HG02798 (cell line): Measurements from ENCODE around the gene KATNAL1.
"Not testable (repeated sequence)": the region's sequence is repeated elsewhere in the genome, so short reads cannot be mapped to it uniquely, and the experiment has no call there.

ENCODE experiments used
- ATAC-seq: cut with Tn5 transposase; IDR thresholded peaks from one replicate; pipeline ENCODE4 v1.9.1; 2021; ENCODE audit warnings: mild to moderate bottlenecking; ENCODE audit not compliant: unreplicated experiment, poor library complexity

KATNAL1 gene

GRCh38 chr13:30300596-30300995 lies 6.8 kb downstream of the KATNAL1 start:
- ATAC-seq, result no peak

DNA sequence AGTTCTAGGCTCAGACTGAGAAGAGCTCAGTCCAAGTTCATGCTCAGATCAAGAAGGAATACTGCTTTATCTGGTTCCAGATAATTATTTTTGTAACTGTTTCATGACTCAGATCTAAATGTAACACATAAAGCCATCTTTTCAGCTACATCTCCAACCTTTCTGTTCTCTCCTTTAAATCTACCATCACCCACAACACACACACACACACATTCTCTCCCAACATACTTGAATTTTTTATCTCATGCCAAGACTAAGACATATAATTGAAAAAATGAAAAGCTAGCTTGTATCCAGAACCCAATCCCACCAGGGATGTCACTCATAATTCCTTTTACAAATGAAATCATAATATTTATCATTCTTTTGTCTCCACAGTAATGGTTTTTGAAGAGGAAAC lies 7.6 kb downstream of the KATNAL1 start:
- no peak for ATAC-seq

GRCh38 chr13:30295116-30295515 lies 12.2 kb downstream of the KATNAL1 start:
- no peak for ATAC-seq

- no peak for ATAC-seq
Observed at GRCh38 chr13:30294004-30294403, 13.3 kb downstream of the KATNAL1 start.

GRCh38 chr13:30292325-30292724 lies 15.0 kb downstream of the KATNAL1 start:
- ATAC-seq, result no peak

GRCh38 chr13:30290812-30291436 lies 16.4 kb downstream of the KATNAL1 start:
- ATAC-seq, result no peak

- no peak for ATAC-seq
Observed at GRCh38 chr13:30289533-30289932, 17.8 kb downstream of the KATNAL1 start.

DNA sequence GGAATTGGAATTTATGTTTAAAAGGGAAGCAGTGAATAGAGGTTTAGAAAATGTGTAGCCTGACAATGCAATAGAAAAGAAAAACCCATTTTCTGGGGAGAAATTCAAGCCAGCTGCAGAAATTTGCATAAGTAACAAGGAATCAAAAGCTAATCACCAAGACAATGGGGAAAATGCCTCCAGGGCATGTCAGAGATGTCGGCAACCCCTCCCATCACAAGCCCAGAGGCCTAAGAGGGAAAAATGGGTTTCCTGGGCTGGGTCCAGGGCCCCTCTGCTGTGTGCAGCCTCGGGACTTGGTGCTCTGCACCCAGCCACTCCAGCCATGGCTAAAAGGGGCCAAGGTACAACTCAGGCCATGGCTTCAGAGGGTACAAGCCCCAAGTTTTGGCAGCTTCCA lies 21.3 kb downstream of the KATNAL1 start:
- ATAC-seq, result not testable (repeated sequence)

DNA sequence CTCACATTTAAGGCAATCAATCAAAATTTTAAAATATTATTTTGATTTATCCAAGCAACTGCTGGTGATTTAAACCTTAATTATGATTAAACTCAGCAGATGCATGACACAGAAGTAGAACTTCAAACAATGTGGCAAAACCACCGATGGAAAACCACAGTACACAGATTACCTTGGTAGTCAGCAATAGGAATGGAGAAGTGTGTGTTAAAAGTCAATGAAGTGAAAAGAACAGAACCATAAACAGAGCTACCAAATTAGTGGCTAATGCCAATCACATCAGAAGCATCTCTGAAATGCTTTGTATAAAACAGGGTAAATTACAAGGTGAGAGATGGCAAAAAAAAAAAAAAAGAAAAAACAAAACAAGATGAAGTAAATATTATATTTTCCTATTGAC lies 31.2 kb downstream of the KATNAL1 start:
- ATAC-seq, result no peak

GRCh38 chr13:30274083-30274482 lies 33.3 kb downstream of the KATNAL1 start:
- no peak for ATAC-seq

DNA sequence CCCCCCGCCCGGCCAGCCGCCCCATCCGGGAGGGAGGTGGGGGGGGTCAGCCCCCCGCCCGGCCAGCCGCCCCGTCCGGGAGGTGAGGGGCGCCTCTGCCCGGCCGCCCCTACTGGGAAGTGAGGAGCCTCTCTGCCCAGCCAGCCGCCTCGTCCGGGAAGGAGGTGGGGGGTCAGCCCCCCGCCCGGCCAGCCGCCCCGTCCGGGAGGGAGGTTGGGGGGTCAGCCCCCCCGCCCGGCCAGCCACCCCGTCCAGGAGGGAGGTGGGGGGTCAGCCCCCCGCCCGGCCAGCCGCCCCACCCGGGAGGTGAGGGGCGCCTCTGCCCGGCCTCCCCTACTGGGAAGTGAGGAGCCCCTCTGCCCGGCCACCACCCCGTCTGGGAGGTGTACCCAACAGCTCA lies 37.3 kb downstream of the KATNAL1 start:
- not testable (repeated sequence) for ATAC-seq

DNA sequence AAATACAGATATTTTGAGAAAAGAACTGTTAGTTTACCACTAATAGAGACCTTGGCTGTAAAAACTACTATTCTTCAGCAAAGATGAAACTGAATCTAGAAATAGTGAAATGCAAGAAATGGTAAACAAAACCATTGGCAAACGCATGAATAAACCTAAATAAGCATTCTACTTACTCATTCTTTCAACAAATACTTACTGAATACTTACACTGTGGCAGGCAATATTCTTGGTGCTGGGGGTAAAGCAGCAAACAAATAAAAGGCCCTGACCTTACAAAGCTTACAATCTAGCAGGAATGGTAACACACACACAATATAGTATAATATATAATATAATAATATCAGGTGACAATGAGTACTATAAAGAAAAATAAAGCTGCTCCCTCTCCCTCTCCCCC lies 38.7 kb downstream of the KATNAL1 start:
- ATAC-seq, result no peak

DNA sequence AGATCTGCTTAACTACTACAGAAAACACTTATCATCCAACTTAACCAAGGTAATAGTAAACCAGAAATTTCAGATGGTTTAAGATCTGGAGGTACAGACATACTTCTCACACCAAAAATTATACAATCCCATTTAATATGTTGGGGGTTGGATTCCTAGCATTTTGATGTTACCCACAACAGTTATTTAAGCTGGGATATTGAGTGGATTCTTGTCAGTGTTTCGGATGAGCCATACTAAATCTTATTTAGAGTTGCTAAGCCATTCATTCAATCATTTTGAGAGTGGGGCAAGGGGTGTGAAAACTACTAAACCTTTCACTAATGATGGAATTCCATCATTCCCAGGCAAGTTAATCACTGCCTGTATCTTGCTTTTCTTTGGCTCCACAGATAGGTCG lies 40.6 kb downstream of the KATNAL1 start:
- ATAC-seq, result no peak

- ATAC-seq, result not testable (repeated sequence)
Observed at GRCh38 chr13:30259149-30259733, 48.1 kb downstream of the KATNAL1 start.

GRCh38 chr13:30257468-30258099 lies 49.8 kb downstream of the KATNAL1 start:
- no peak for ATAC-seq

GRCh38 chr13:30256713-30257467 lies 50.5 kb downstream of the KATNAL1 start:
- ATAC-seq, result no peak

GRCh38 chr13:30255696-30256095 lies 51.7 kb downstream of the KATNAL1 start:
- no peak for ATAC-seq

DNA sequence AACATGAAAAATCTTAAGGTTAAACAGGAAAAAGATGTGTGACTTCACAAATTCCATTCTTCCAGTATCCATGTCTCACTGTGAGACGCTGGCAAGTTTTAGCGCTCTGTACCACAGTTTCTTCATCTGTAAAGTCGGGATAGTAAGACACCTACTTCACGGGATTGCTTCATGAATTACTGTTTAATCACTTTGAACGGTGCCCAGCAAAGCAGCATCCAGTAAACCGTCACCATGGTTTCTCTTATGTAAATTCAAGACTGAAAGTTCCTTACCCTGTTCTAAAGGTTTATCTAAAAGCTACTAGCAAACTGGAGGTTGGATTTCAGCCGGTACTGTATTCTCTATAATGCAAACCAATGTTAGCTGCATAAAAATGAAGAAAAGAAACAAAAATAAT lies 53.5 kb downstream of the KATNAL1 start:
- ATAC-seq, result no peak

- no peak for ATAC-seq
Observed at GRCh38 chr13:30247406-30247805, 59.9 kb downstream of the KATNAL1 start.

- ATAC-seq, result peak; percentile 60
Observed at GRCh38 chr13:30241532-30241931, 65.8 kb downstream of the KATNAL1 start.

- ATAC-seq, result peak; percentile 52
Observed at GRCh38 chr13:30240608-30241007, 66.7 kb downstream of the KATNAL1 start.
